AG09319 (cell line): ENCODE measurements around the gene LRRC74A.

ENCODE experiments used
- DNase-seq: peaks from one replicate; pipeline ENCODE4 v3.0.0-alpha.2; 2010; ENCODE audit warnings: low read depth; ENCODE audit errors: extremely low read depth
- TF ChIP-seq, protein P1 (sequence below): IDR thresholded peaks from 2 replicates; pipeline ENCODE4 v1.5.1; 2011; ENCODE audit warnings: low read depth, mild to moderate bottlenecking, inconsistent platforms, low read length, moderate library complexity

The LRRC74A gene

DNA sequence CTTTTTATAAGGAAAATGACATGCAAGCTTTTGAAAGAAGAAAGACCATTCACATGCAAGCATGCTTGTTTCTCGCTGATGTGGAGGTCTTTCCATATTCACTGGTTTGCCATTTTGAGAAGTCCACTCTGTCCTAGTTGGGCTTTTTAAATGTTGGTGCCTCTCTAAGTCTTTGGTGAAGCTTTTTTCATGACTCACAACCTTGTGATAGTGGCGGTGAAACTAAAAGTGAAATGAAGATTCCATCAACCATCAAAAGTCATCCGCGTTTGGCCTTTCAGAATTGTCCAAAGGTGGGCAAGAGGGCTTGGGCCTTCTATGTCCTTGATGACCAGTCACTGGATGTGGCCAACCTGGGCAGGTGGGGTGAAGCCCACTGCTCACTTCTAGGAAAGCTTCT, 4.3 kb downstream of the LRRC74A start:
- TF ChIP-seq, protein P1, sequence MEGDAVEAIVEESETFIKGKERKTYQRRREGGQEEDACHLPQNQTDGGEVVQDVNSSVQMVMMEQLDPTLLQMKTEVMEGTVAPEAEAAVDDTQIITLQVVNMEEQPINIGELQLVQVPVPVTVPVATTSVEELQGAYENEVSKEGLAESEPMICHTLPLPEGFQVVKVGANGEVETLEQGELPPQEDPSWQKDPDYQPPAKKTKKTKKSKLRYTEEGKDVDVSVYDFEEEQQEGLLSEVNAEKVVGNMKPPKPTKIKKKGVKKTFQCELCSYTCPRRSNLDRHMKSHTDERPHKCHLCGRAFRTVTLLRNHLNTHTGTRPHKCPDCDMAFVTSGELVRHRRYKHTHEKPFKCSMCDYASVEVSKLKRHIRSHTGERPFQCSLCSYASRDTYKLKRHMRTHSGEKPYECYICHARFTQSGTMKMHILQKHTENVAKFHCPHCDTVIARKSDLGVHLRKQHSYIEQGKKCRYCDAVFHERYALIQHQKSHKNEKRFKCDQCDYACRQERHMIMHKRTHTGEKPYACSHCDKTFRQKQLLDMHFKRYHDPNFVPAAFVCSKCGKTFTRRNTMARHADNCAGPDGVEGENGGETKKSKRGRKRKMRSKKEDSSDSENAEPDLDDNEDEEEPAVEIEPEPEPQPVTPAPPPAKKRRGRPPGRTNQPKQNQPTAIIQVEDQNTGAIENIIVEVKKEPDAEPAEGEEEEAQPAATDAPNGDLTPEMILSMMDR = no peak
- DNase-seq = no peak

DNA sequence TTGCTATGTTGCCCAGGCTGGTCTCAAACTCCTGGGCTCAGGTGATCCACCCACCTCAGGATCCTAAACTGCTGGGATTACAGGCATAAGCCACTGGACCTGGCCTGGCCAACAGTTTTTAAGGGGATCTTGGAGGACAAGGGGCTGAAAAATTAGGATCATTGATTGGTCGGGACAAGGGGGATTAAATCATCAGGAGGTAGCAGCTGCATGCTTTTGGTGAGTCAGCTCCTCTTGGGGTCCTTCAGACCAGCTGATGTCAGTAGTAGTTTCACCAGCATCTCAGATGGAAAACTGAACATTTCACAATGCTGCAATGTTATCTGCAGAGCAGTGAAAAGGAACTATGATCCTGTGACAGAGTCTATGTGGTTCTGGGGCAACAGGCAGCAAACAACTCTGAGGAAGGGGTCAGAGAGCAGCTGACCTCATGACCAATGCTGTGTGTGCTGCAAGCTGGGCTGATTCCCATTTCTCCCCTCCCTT, 6.3 kb downstream of the LRRC74A start:
- TF ChIP-seq, protein P1 = no peak
- DNase-seq = no peak

DNA sequence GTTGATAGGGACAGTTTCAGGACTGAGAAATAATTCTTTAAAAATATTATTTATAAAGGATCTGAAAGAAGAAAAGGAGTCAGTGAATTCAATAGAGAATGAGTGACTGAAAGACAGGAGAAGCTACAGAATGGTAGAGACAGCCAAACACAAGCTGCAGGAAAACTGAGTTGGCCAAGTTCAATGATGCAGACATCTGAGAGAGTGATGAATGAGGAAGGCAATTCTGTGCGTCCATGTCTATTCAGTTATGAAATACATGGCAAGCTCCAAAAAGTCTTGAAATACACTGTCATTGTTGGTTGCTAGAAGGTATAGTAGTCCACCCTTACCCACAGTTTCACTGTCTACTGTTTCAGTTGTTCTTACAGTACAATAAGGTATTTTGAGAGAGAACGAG, 6.8 kb downstream of the LRRC74A start:
- TF ChIP-seq, protein P1 = no peak
- no peak for DNase-seq

DNA sequence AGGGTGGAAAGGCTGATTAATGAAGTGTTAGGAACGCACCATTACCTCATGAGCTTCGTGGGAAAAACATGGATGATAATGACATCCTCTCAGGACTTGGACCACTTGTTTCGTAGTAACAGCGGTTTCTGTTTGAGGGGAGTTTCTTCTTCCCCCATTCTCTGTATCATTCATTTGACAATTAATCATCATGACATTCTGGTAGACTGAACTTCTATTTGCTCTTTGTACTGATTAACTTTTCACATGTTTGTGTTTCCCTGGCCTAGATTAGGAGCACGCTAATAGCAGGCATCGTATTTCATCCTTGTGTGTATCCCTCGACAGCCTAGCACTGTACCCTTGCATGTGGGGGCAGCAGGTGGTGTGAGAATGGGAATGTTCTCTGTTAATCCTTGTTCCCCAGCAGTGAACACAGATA, 8.0 kb downstream of the LRRC74A start:
- TF ChIP-seq, protein P1 = no peak
- DNase-seq = no peak

DNA sequence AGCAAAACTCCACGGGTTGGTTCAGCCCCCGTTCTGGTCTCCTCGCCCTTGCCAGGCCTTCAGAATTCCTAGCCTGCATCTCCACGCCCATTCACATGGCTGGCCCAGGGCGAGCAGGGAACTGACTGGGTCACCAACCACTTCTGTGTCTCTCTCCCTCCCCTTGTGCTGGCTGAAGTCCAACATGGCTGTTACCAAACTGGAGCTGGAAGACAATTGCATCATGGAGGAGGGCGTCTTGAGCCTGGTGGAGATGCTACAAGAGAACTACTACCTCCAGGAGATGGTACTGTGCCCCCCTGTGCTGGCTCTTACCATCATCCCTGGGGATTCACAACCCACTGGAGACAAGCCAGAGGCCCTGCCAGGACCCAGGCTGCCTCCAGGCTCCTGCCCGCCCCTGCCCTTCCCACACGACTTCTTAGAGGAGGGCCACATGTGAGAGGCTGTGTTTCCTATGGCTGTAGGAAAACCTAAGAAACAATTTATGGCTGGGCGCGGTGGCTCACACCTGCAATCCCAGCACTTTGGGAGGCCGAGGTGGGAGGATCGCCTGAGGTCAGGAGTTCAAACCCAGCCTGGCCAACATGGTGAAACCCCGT, 9.9 kb downstream of the LRRC74A start:
- DNase-seq = no peak
- TF ChIP-seq, protein P1 = no peak

DNA sequence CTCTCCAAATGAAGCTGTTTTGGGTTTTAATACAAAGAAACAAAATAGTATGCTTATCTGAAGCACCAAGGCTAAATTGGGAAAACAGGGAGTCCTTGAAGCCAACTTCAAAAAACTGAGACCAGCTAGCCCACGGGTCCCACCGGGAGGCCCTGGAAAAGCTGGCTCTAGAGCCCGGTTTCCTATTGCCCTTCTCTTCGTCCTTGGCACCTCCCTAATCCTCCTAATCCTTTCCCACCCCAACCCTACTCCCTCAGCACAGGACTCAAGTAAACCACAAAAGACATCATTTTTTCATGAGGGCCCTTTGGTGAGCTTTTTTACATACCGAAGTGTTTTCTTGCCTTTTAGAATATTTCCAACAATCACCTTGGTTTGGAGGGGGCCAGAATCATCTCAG, 11.3 kb downstream of the LRRC74A start:
- TF ChIP-seq, protein P1 = no peak
- no peak for DNase-seq

DNA sequence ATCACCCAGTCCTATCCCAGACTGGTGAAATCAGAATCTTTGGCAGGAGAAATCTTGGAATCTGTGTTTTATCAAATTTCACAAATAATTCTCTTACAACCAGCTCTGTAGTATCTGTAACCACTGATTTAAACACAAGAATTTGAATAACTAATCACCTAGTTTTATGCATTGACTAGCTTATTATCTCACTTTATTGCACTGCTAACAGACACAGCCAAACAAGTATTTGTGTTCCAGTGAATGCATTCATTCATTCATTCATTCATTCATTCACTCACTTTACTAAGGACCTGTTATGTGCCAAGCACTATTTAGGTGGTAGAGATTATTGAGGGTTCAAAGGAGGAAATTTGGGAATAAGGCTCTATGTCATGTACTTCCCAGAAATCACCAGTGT, 16.2 kb downstream of the LRRC74A start:
- TF ChIP-seq, protein P1 = no peak

More for the DNA sequence above, 16.2 kb downstream of the LRRC74A start:
- no peak for DNase-seq
